ENCODE data around the gene SEMA7A.

DNA sequence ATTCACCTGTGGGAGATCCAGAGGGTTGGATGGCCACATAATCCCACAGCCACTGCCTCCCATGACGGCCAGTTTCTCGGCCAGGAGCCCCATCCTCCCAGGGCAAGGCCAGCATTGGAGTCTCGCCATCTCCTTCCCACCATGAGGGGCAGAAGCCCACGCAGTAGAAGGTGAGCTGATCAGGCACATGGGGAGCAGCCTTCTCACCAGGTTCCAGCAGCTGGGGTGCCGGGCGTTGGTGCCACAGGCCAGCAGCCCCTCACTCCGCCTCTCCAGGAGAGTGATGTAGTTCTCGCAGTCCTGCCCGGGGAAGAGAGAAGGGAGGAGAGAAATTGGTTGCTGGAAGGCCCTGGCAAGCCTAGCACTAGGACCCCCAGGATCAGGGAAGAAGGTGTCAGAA is 16.1 kb downstream of the SEMA7A start:
- TF ChIP-seq GATA3 (IDR thresholded peaks at IDR 0.05; ENCODE audit: low read depth, low read length) (no peak), GATA2 (IDR thresholded peaks at IDR 0.05; ENCODE audit: low read depth, low read length) (no peak)
